Measurements from ENCODE around the gene UBE2V1. TPM values are rescaled to one million over a fixed set of nuclear protein-coding genes. Genes with fewer than 3 reads are reported as not detected.
"Not testable (repeated sequence)": the region's sequence is repeated elsewhere in the genome, so short reads cannot be mapped to it uniquely, and the experiment has no call there.

The UBE2V1 gene
- total RNA-seq, 4 donors from 2014 or later: 58.8 to 86.7 (median 77.3) TPM

DNA sequence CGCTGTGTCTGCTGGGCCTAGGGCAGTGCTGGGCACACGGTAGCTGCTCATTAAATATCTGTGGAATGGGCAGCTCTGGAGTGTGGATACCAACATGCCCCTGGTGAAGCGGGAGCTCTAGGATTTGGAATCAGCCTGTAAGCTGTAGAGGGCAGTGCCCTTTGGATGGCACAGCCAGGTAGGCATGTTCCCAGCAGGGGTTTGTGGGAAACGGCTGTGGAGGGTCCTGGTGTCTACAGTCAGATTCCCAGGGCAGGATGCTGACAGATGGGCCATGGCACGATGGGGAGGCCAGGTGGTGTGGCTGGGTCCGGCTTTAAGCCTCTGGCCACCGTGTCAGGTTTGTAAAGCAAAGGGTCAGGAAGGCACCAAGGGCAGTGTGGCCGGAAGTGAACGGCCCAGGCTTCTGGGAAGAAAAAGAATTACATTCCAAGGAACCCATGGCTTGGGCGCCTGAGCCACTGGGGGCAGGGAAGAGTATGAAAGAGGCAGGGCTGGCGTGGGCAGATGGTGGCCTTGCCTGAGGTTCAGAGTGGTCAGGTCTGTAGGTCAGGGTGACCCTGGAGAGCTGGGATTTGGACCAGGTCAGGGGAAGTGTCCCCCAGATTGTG lies 44.8 kb downstream of the UBE2V1 start:
- Histone ChIP-seq H3K4me3 (no peak overlapping the region), H3K27me3 (no peaks in the 10 kb centered on the region), H3K4me1 (peaks cover 0 to 11% (median 8%) of the 10 kb centered on the region in 4 donors), H3K27ac (no peak overlapping the region), H3K36me3 (no peaks in the 10 kb centered on the region), H3K9me3 (no peaks in the 10 kb centered on the region)
- TF ChIP-seq POLR2A (IDR thresholded peaks at IDR 0.05): no peak
- no peak for TF ChIP-seq CTCF (IDR thresholded peaks at IDR 0.05)
- TF ChIP-seq EP300 (IDR thresholded peaks at IDR 0.05): no peak
- DNase-seq (ENCODE audit: low spot score in 2 of 2): no peak
- WGBS, 2 donors: 64 to 67% methylated on average over 11 of the region's 11 CpGs

GRCh38 chr20:50067461-50067860 lies 45.5 kb downstream of the UBE2V1 start:
- H3K9me3 ChIP-seq: no peaks in the 10 kb centered on the region
- WGBS, 2 donors: 77 to 84% methylated on average over 2 of the region's 2 CpGs

DNA sequence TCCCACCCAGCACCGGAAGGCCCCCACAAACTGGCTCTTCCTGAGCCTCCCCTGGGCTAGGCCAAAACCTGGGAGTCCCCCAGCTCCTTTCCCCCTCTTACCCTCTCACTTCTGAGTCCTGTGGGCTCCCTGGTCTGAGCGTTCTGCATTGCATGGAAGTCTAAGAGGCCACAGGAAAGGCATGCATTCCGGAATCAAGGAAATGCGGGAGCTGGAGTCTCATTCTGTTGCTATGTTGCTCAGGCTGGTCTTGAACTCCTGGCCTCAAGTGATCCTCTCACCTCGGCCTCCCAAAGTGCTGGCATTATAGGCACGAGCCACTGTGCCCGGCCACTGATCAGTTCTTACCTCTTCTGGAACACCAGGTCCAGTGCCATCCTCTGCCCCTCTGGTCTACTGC lies 45.9 kb downstream of the UBE2V1 start:
- Histone ChIP-seq H3K27ac (no peak overlapping the region), H3K27me3 (no peaks in the 10 kb centered on the region), H3K4me3 (no peak overlapping the region), H3K36me3 (no peaks in the 10 kb centered on the region), H3K9me3 (no peaks in the 10 kb centered on the region), H3K4me1 (peaks cover 0 to 11% (median 8%) of the 10 kb centered on the region in 4 donors)
- 72 to 83% methylated on average over 5 to 7 of the region's 7 CpGs for WGBS, 2 donors
- TF ChIP-seq EP300 (IDR thresholded peaks at IDR 0.05): no peak
- TF ChIP-seq POLR2A (IDR thresholded peaks at IDR 0.05): no peak
- TF ChIP-seq CTCF (IDR thresholded peaks at IDR 0.05): no peak
- no peak for DNase-seq (ENCODE audit: low spot score in 2 of 2)

More at GRCh38 chr20:50067461-50067860, 45.5 kb downstream of the UBE2V1 start:
- Histone ChIP-seq H3K27ac (no peak overlapping the region), H3K36me3 (no peaks in the 10 kb centered on the region), H3K4me3 (no peak overlapping the region), H3K4me1 (peaks cover 0 to 11% (median 8%) of the 10 kb centered on the region in 4 donors), H3K27me3 (no peaks in the 10 kb centered on the region)
- TF ChIP-seq POLR2A (IDR thresholded peaks at IDR 0.05) (no peak), EP300 (IDR thresholded peaks at IDR 0.05) (no peak), CTCF (IDR thresholded peaks at IDR 0.05) (no peak)
- DNase-seq (ENCODE audit: low spot score in 2 of 2): no peak

DNA sequence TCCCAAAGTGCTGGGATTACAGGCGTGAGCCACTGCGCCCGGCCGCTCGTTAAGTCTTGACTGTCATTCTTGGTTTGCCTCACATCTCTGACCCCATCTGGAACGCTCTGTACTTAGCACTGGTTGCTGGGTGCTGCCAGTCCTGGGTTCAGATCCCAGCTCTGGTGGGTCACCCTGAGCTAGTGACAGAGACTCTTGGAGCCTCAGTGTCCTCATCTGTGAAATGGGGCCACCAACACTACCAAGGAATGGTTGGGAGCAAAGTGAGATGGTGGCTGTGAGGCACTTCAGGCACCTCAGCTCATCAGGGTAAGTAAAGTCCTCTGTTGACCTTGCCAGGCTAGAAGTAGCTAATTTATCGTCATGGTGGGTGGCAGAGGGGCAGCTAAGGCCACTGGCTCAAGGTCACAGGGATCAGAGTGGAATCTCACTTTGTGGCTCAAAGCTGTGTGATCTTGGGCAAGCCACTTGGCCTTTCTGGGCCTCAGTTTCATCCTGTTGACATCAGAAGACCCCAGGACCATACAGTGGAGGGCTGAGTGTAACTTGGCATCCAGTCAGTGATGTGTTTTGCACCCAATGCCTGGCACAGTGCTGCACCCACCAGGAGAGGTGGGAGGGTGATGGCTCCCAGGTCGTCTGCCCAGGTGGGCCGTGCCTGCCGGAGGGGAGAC lies 46.7 kb downstream of the UBE2V1 start:
- Histone ChIP-seq H3K36me3 (no peaks in the 10 kb centered on the region), H3K4me1 (peaks cover 0 to 6% (median 4%) of the 10 kb centered on the region in 4 donors), H3K27ac (no peak overlapping the region), H3K4me3 (no peak overlapping the region), H3K27me3 (no peaks in the 10 kb centered on the region), H3K9me3 (no peaks in the 10 kb centered on the region)
- TF ChIP-seq CTCF (IDR thresholded peaks at IDR 0.05): no peak
- TF ChIP-seq POLR2A (IDR thresholded peaks at IDR 0.05): no peak
- TF ChIP-seq EP300 (IDR thresholded peaks at IDR 0.05): no peak
- 93 to 94% methylated on average over 8 to 10 of the region's 10 CpGs for WGBS, 2 donors
- no peak for DNase-seq (ENCODE audit: low spot score in 2 of 2)

DNA sequence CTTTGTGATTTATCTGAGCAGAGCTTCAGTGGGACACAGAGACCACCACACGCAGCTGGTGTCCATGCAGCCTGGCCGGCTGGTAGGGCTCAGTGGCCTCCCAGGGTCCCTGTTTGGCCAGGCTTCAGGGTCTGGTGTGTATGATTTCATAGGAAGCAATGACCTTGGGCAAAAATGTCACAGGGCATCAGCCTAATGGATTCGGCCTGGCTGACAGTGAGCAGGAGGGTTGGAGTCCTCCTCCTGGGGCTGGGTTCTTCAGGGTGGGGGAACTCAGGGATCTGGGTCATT lies 47.7 kb downstream of the UBE2V1 start:
- TF ChIP-seq POLR2A (IDR thresholded peaks at IDR 0.05): no peak
- no peak for TF ChIP-seq EP300 (IDR thresholded peaks at IDR 0.05)
- no peak for TF ChIP-seq CTCF (IDR thresholded peaks at IDR 0.05)
- no peaks in the 10 kb centered on the region for H3K4me1 ChIP-seq
- H3K27me3 ChIP-seq: no peaks in the 10 kb centered on the region
- 83 to 85% methylated on average over 1 to 3 of the region's 3 CpGs for WGBS, 2 donors
- DNase-seq (ENCODE audit: low spot score in 2 of 2): no peak
- H3K27ac ChIP-seq: no peak overlapping the region
- no peaks in the 10 kb centered on the region for H3K36me3 ChIP-seq
- H3K9me3 ChIP-seq: no peaks in the 10 kb centered on the region
- no peak overlapping the region for H3K4me3 ChIP-seq

- not testable (repeated sequence) for H3K4me3 ChIP-seq; H3K4me1 ChIP-seq; H3K9me3 ChIP-seq; DNase-seq (ENCODE audit: low spot score in 2 of 2); H3K27me3 ChIP-seq; H3K27ac ChIP-seq; H3K36me3 ChIP-seq
- 84 to 97% methylated on average over 5 to 6 of the region's 6 CpGs for WGBS, 2 donors
Measured at GRCh38 chr20:50063763-50064162, 49.2 kb downstream of the UBE2V1 start.
